CD4-positive, alpha-beta T cell (primary cell): ENCODE results near the gene SND1. TPM values are rescaled to one million over a fixed set of nuclear protein-coding genes. Genes with fewer than 3 reads are reported as not detected.

Source experiments
- ATAC-seq: fragments of 200-7000 bp; cut with Tn5 transposase; one replicate; pipeline ENCODE4 v1.10.0; 2022; ENCODE audit warnings: mild to moderate bottlenecking; ENCODE audit not compliant: poor library complexity
- CTCF ChIA-PET: fragments of 350-600 bp; sonication (Branson Sonifier 250); formaldehyde crosslinking; loops from one replicate; lab custom pipeline; 2021; ENCODE audit warnings: antibody characterized with exemption, inconsistent platforms; lab: Charles Lee
- POLR2A ChIA-PET: fragments of 350-600 bp; sonication (Branson Sonifier 250); formaldehyde crosslinking; loops from one replicate; lab custom pipeline; 2021; ENCODE audit warnings: antibody characterized with exemption, inconsistent platforms; lab: Charles Lee
- DNase-seq, 14 experiments: peaks; one replicate each; pipeline ENCODE4 v3.0.0-alpha.2; 2013 to 2020; ENCODE audit warnings: mixed read lengths in 2 of 14
- H3K27ac ChIP-seq, 2 donors: one replicate each; pipeline versions ENCODE4 v1.5.1 to v1.7.0; 2013; ENCODE audit warnings: low read length in 2 of 2, low read depth in 1 of 2, mild to moderate bottlenecking in 1 of 2
- H3K27me3 ChIP-seq, 2 experiments: 1 replicate in 1 of 2; 2 replicates in 1 of 2; pipeline versions ENCODE4 v1.6.1 to v1.7.0; 2013; ENCODE audit warnings: low read length in 2 of 2, control low read depth in 1 of 2, mild to moderate bottlenecking in 1 of 2, moderate library complexity in 1 of 2; ENCODE audit not compliant: insufficient read depth in 2 of 2, control insufficient read depth in 1 of 2
- H3K36me3 ChIP-seq: one replicate; pipeline ENCODE4 v1.6.1; 2013; ENCODE audit warnings: low read length, control low read depth; ENCODE audit not compliant: insufficient read depth
- H3K4me1 ChIP-seq: one replicate; pipeline ENCODE4 v1.6.1; 2013; ENCODE audit warnings: low read length, control low read depth; ENCODE audit not compliant: insufficient read depth
- H3K4me3 ChIP-seq: one replicate; pipeline ENCODE4 v1.5.1; 2013; ENCODE audit warnings: mild to moderate bottlenecking, low read length, moderate library complexity
- H3K9me3 ChIP-seq, 2 experiments: 1 replicate in 1 of 2; 2 replicates in 1 of 2; pipeline versions ENCODE4 v1.6.1 to v1.7.0; 2013; ENCODE audit warnings: low read length in 2 of 2, mild to moderate bottlenecking in 2 of 2, control low read depth in 1 of 2, moderate library complexity in 1 of 2; ENCODE audit not compliant: control insufficient read depth in 1 of 2, insufficient read depth in 1 of 2
- H3K27ac Mint-ChIP-seq: one replicate; pipeline ENCODE4 v1.8.0; 2020; ENCODE audit warnings: mixed read lengths
- H3K27me3 Mint-ChIP-seq: one replicate; pipeline ENCODE4 v1.8.0; 2021; ENCODE audit warnings: mixed read lengths
- H3K36me3 Mint-ChIP-seq: one replicate; pipeline ENCODE4 v1.8.0; 2021; ENCODE audit warnings: low read depth, mixed read lengths
- H3K4me1 Mint-ChIP-seq: one replicate; pipeline ENCODE4 v1.8.0; 2021; ENCODE audit warnings: low read depth, mixed read lengths
- H3K4me3 Mint-ChIP-seq: one replicate; pipeline ENCODE4 v1.8.0; 2020; ENCODE audit warnings: mild to moderate bottlenecking, mixed read lengths
- H3K9me3 Mint-ChIP-seq: one replicate; pipeline ENCODE4 v1.8.0; 2020; ENCODE audit warnings: mixed read lengths
- CTCF ChIP-seq: fragments of 200-600 bp; IDR thresholded peaks from one replicate; pipeline ENCODE4 v1.8.0; 2022; ENCODE audit warnings: antibody characterized with exemption, mild to moderate bottlenecking
- intact Hi-C, 2 experiments: fragments of 100-400 bp; cut with DNase I in 1 of 2; cut with micrococcal nuclease in 1 of 2; formaldehyde crosslinking; loops; one replicate each; pipeline versions ENCODE4 v1.15.1 to v1.9.0; 2023 to 2025; cut with DNase I, micrococcal nuclease
- total RNA-seq, 174 experiments: library from RNA in 2 of 174; stranded (reverse) in 2 of 174; gene quantifications; one replicate each; pipeline ENCODE4 v1.2.3 and lab custom pipeline; 2021 to 2026

SND1 gene
- total RNA-seq, 2 experiments from 2014 or later: 104 to 113 TPM

GRCh38 chr7:128084896-128085608 lies 433.1 kb downstream of the SND1 start:
- POLR2A ChIA-PET: no interaction called here

GRCh38 chr7:128090492-128090891 lies 438.5 kb downstream of the SND1 start:
- no peak overlapping the region for H3K4me3 Mint-ChIP-seq
- TF ChIP-seq CTCF: no peak
- no peak overlapping the region for H3K27ac Mint-ChIP-seq
- H3K27ac ChIP-seq: no peak overlapping the region
- intact Hi-C loops: no loop called here
- no peaks in the 10 kb centered on the region for H3K27me3 ChIP-seq
- no peaks in the 10 kb centered on the region for H3K9me3 ChIP-seq
- H3K36me3 Mint-ChIP-seq: peaks cover 72% of the 10 kb centered on the region
- CTCF ChIA-PET: no interaction called here
- peaks cover 5% of the 10 kb centered on the region for H3K4me1 Mint-ChIP-seq
- POLR2A ChIA-PET: no interaction called here
- H3K4me1 ChIP-seq: no peaks in the 10 kb centered on the region
- H3K36me3 ChIP-seq: peaks cover 80% of the 10 kb centered on the region
- DNase-seq (no peak), ATAC-seq (no peak)
- H3K4me3 ChIP-seq: no peak overlapping the region
- H3K9me3 Mint-ChIP-seq: no peaks in the 10 kb centered on the region
- H3K27me3 Mint-ChIP-seq: no peaks in the 10 kb centered on the region

More at GRCh38 chr7:128084896-128085608, 433.1 kb downstream of the SND1 start:
- ATAC-seq: no peak
- no peaks in the 10 kb centered on the region for H3K9me3 ChIP-seq
- H3K27me3 ChIP-seq: no peaks in the 10 kb centered on the region
- peaks cover 79% of the 10 kb centered on the region for H3K36me3 ChIP-seq
- CTCF ChIA-PET: interaction anchor here (1.0 kb wide), 1 partner anchor 76 kb away, joined by 3 read pairs; no protein-coding TSS in a partner anchor
- no peak overlapping the region for H3K4me3 Mint-ChIP-seq
- H3K27ac Mint-ChIP-seq: no peak overlapping the region
- H3K4me1 ChIP-seq: no peaks in the 10 kb centered on the region
- peaks cover 76% of the 10 kb centered on the region for H3K36me3 Mint-ChIP-seq
- TF ChIP-seq CTCF: no peak
- H3K27me3 Mint-ChIP-seq: no peaks in the 10 kb centered on the region
- H3K9me3 Mint-ChIP-seq: no peaks in the 10 kb centered on the region
- H3K4me1 Mint-ChIP-seq: peaks cover 5% of the 10 kb centered on the region
- intact Hi-C loops: no loop called here
- no peak overlapping the region for H3K4me3 ChIP-seq
- no peak for DNase-seq
- H3K27ac ChIP-seq: no peak overlapping the region

GRCh38 chr7:128091106-128091505 lies 439.1 kb downstream of the SND1 start:
- H3K27me3 Mint-ChIP-seq: no peaks in the 10 kb centered on the region
- CTCF ChIA-PET: no interaction called here
- no peak overlapping the region for H3K4me3 Mint-ChIP-seq

More at GRCh38 chr7:128091106-128091505, 439.1 kb downstream of the SND1 start:
- Mint-ChIP-seq H3K9me3 (no peaks in the 10 kb centered on the region), H3K4me1 (peaks cover 5% of the 10 kb centered on the region), H3K27ac (no peak overlapping the region), H3K36me3 (peaks cover 71% of the 10 kb centered on the region)
- DNase-seq: no peak
- no peak overlapping the region for H3K4me3 ChIP-seq
- no peak overlapping the region for H3K27ac ChIP-seq
- POLR2A ChIA-PET: no interaction called here
- no peaks in the 10 kb centered on the region for H3K27me3 ChIP-seq
- ATAC-seq: no peak
- H3K36me3 ChIP-seq: peaks cover 74% of the 10 kb centered on the region
- H3K9me3 ChIP-seq: no peaks in the 10 kb centered on the region
- no peak for TF ChIP-seq CTCF
- H3K4me1 ChIP-seq: no peaks in the 10 kb centered on the region
- intact Hi-C loops: no loop called here
